Keratinocyte (primary cell): ENCODE results near the gene FES. TPM values are rescaled to one million over a fixed set of nuclear protein-coding genes. Genes with fewer than 3 reads are reported as not detected.
A peak's percentile ranks its signal among the peaks of the same experiment; 100 is the strongest.

Source experiments
- DNase-seq: peaks from one replicate; pipeline ENCODE4 v3.0.0-alpha.2; 2011; ENCODE audit warnings: low read depth, missing footprints, low spot score
- FAIRE-seq: peaks from 2 replicates; lab custom pipeline; 2011; peaks lifted over from hg19 to GRCh38; lab: Jason Lieb, UNC
- H2AFZ ChIP-seq: 2 replicates; pipeline ENCODE4 v1.6.0; 2012; ENCODE audit warnings: low read length, control low read depth, inconsistent platforms; ENCODE audit not compliant: control insufficient read depth
- H3K27ac ChIP-seq: 2 replicates; pipeline ENCODE4 v1.5.1; 2011; ENCODE audit warnings: low read length; ENCODE audit not compliant: control insufficient read depth, insufficient read depth
- H3K27me3 ChIP-seq: 3 replicates; pipeline ENCODE4 v1.6.0; 2011; ENCODE audit warnings: low read length; ENCODE audit not compliant: control insufficient read depth, insufficient read depth; ENCODE audit errors: extremely low read depth
- H3K36me3 ChIP-seq, 2 experiments: 2 replicates in 1 of 2; 3 replicates in 1 of 2; pipeline ENCODE4 v1.5.1; 2011; ENCODE audit warnings: low read length in 2 of 2, mild to moderate bottlenecking in 1 of 2; ENCODE audit not compliant: control insufficient read depth in 2 of 2, insufficient read depth in 2 of 2; ENCODE audit errors: extremely low read depth in 1 of 2
- H3K4me1 ChIP-seq: 3 replicates; pipeline ENCODE4 v1.5.1; 2011; ENCODE audit warnings: low read length; ENCODE audit not compliant: control insufficient read depth, insufficient read depth; ENCODE audit errors: extremely low read depth
- H3K4me2 ChIP-seq: 3 replicates; pipeline ENCODE4 v1.6.0; 2011; ENCODE audit warnings: low read depth, low read length; ENCODE audit not compliant: control insufficient read depth, insufficient read depth; ENCODE audit errors: extremely low read depth
- H3K4me3 ChIP-seq, 3 experiments: fragments of 200-600 bp in 1 of 3; sonication (generic) in 1 of 3; 2 replicates in 2 of 3; 3 replicates in 1 of 3; pipeline ENCODE4 v1.5.1; 2011 to 2016; ENCODE audit warnings: low read length in 3 of 3, mild to moderate bottlenecking in 3 of 3, control low read depth in 2 of 3, inconsistent platforms in 1 of 3, low read depth in 1 of 3, mixed read lengths in 1 of 3, mixed run types in 1 of 3, moderate library complexity in 1 of 3; ENCODE audit not compliant: control insufficient read depth in 2 of 3, insufficient read depth in 2 of 3; ENCODE audit errors: extremely low read depth in 1 of 3
- H3K79me2 ChIP-seq: 2 replicates; pipeline ENCODE4 v1.6.0; 2012; ENCODE audit warnings: low read length; ENCODE audit not compliant: control insufficient read depth, insufficient read depth
- H3K9ac ChIP-seq: 3 replicates; pipeline ENCODE4 v1.6.0; 2011; ENCODE audit warnings: low read length; ENCODE audit not compliant: control insufficient read depth, insufficient read depth; ENCODE audit errors: extremely low read depth
- H3K9me1 ChIP-seq: 3 replicates; pipeline ENCODE4 v1.6.0; 2011; ENCODE audit warnings: low read length; ENCODE audit not compliant: control insufficient read depth, insufficient read depth; ENCODE audit errors: extremely low read depth
- H3K9me3 ChIP-seq: 2 replicates; pipeline ENCODE4 v1.5.1; 2012; ENCODE audit warnings: low read depth, low read length; ENCODE audit not compliant: control insufficient read depth
- H4K20me1 ChIP-seq: 3 replicates; pipeline ENCODE4 v1.6.0; 2011; ENCODE audit warnings: low read length; ENCODE audit not compliant: control insufficient read depth, insufficient read depth; ENCODE audit errors: extremely low read depth
- EZH2 ChIP-seq: IDR thresholded peaks from one replicate; pipeline ENCODE4 v1.6.1; 2012; ENCODE audit warnings: inconsistent platforms, mild to moderate bottlenecking, low read length, moderate library complexity
- dilution Hi-C: fragments of 300-500 bp; cut with MboI; formaldehyde crosslinking; loops from one replicate; pipeline ENCODE4 v1.7.0; 2020; ENCODE audit warnings: low sequenced_read_pairs; ENCODE audit not compliant: extremely low pct_ligation_motif_present
- polyA plus RNA-seq, 5 experiments: library from polyadenylated mRNA; depleted of rRNA in 3 of 5; stranded (reverse) in 3 of 5; stranded (forward) in 1 of 5; unstranded in 1 of 5; fragments of >200 nt; gene quantifications; 1 replicate in 1 of 5; 2 replicates in 3 of 5; 3 replicates in 1 of 5; pipeline versions ENCODE4 v1.2.1 to v1.2.3, GENCODE V29; 2011 to 2012; ENCODE audit warnings: missing spikeins in 2 of 5, low read depth in 1 of 5, low replicate concordance in 1 of 5
- TF ChIP-seq, protein P1 (sequence below), 3 experiments: IDR thresholded peaks in 1 of 3; conservative IDR thresholded peaks in 1 of 3; optimal IDR thresholded peaks in 1 of 3; 2 replicates in 2 of 3; 3 replicates in 1 of 3; pipeline versions ENCODE3 to v1.5.1; 2011; ENCODE audit warnings: low read length in 3 of 3, mild to moderate bottlenecking in 3 of 3, moderate library complexity in 2 of 3, control low read depth in 1 of 3, inconsistent platforms in 1 of 3; ENCODE audit not compliant: insufficient read depth in 2 of 3; ENCODE audit errors: extremely low read depth in 1 of 3

FES gene
- polyA plus RNA-seq, 1 donor (not counting 4 experiments of a cell fraction or from before 2014, with no cell fraction given): 0.34 TPM

DNA sequence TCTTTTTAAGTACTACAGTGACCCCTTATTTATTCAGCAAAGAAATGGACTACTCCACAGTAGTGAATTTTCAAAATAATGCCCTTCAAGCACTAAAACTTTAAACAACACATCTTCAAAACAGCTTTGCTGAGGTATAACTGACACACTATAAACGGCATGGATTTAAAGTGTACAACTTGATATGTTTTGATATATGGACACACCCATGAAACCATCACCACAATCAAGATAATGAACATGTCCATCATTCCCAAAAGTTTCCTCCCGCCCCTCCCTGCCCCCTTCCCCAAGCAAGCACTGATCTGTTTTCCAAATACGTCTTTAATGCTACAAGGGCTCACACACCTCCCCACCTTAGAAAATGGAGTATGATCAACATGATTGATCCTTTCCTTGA, 17.5 kb upstream of the FES start:
- Histone ChIP-seq H3K27me3 (no peaks in the 10 kb centered on the region), H3K27ac (no peak overlapping the region), H3K9me1 (peaks cover 5% of the 10 kb centered on the region), H3K4me3 (no peak overlapping the region), H2AFZ (no peak overlapping the region), H3K79me2 (peaks cover 11% of the 10 kb centered on the region), H3K4me1 (peaks cover 48% of the 10 kb centered on the region), H3K9me3 (no peaks in the 10 kb centered on the region), H3K36me3 (no peaks in the 10 kb centered on the region), H3K9ac (no peak overlapping the region), H4K20me1 (no peaks in the 10 kb centered on the region), H3K4me2 (no peak overlapping the region)
- dilution Hi-C loops: no loop called here
- DNase-seq (no peak), FAIRE-seq (no peak)
- TF ChIP-seq EZH2: no peak
- TF ChIP-seq, protein P1, sequence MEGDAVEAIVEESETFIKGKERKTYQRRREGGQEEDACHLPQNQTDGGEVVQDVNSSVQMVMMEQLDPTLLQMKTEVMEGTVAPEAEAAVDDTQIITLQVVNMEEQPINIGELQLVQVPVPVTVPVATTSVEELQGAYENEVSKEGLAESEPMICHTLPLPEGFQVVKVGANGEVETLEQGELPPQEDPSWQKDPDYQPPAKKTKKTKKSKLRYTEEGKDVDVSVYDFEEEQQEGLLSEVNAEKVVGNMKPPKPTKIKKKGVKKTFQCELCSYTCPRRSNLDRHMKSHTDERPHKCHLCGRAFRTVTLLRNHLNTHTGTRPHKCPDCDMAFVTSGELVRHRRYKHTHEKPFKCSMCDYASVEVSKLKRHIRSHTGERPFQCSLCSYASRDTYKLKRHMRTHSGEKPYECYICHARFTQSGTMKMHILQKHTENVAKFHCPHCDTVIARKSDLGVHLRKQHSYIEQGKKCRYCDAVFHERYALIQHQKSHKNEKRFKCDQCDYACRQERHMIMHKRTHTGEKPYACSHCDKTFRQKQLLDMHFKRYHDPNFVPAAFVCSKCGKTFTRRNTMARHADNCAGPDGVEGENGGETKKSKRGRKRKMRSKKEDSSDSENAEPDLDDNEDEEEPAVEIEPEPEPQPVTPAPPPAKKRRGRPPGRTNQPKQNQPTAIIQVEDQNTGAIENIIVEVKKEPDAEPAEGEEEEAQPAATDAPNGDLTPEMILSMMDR (optimal IDR thresholded peaks at IDR 0.05 in 1 of 3, IDR thresholded peaks at IDR 0.05 in 1 of 3, conservative IDR thresholded peaks at IDR 0.05 in 1 of 3; ENCODE audit: extremely low read depth in 1 of 3, insufficient read depth in 2 of 3, low read length in 3 of 3): no peak

DNA sequence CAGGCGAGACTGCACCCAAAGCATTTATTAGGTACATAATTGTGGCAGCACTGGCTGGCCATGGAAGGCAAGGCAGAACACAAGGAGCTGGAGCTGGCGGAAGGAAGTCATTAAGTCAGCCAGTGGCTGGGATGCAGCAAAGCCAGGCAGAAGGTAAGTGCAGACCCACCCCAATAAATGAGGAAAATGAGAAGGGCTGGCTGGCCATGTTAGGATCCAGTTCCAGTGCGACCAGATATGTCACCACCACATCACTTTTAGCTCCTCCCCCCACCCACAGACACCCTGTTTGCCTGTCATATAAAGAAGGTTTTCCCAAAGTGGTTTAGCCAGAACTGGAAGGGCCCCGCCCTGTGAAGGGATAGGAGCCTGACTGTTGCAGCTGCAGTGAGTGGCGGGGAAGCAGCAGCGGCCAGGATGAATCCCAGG, 16.0 kb upstream of the FES start, which contains the start of gene FURIN:
Gene FURIN (plus strand): TSS at position 328 of the 429 bp plus-strand sequence. CDS start 7,153 bp downstream, outside the sequence.
- peak within 1 kb of the TSS; percentile 92 for H3K27ac ChIP-seq
- H3K79me2 ChIP-seq: peaks cover 25% of the 10 kb centered on the region
- TF ChIP-seq EZH2: no peak
- TF ChIP-seq, protein P1 (optimal IDR thresholded peaks at IDR 0.05 in 1 of 3, IDR thresholded peaks at IDR 0.05 in 1 of 3, conservative IDR thresholded peaks at IDR 0.05 in 1 of 3; ENCODE audit: extremely low read depth in 1 of 3, insufficient read depth in 2 of 3, low read length in 3 of 3): no peak
- peaks cover 0 to 3% of the 10 kb centered on the region in 2 experiments for H3K36me3 ChIP-seq
- peaks cover 53% of the 10 kb centered on the region for H3K4me1 ChIP-seq
- peaks cover 5% of the 10 kb centered on the region for H3K9me1 ChIP-seq
- FAIRE-seq (no peak), DNase-seq (no peak)
- no peaks in the 10 kb centered on the region for H3K27me3 ChIP-seq
- no peaks in the 10 kb centered on the region for H3K9me3 ChIP-seq
- H3K4me2 ChIP-seq: peak within 1 kb of the TSS; percentile 85
- peak within 1 kb of the TSS; percentile 34 for H3K9ac ChIP-seq
- no peak within 1 kb of the TSS for H2AFZ ChIP-seq
- H3K4me3 ChIP-seq: peak within 1 kb of the TSS in 2 of 3 experiments; percentile 35 to 47
- H4K20me1 ChIP-seq: no peaks in the 10 kb centered on the region
- dilution Hi-C loops: no loop called here
